Mammary epithelial cell (primary cell): ENCODE measurements around the gene SLC6A19.

Experiments
- CTCF ChIP-seq, 2 donors: IDR thresholded peaks in 1 of 2; conservative IDR thresholded peaks in 1 of 2; 2 replicates each; pipeline ENCODE4 v1.5.1; 2011 to 2012; ENCODE audit warnings: inconsistent platforms in 2 of 2, low read length in 2 of 2, mild to moderate bottlenecking in 2 of 2, control low read depth in 1 of 2, low read depth in 1 of 2; ENCODE audit not compliant: insufficient read depth in 1 of 2; ENCODE audit errors: extremely low read depth in 1 of 2
- EZH2 ChIP-seq: IDR thresholded peaks from 2 replicates; pipeline ENCODE4 v1.6.1; 2012; ENCODE audit warnings: low read length, inconsistent platforms, borderline replicate concordance

- TF ChIP-seq EZH2 = no peak
- TF ChIP-seq CTCF (conservative IDR thresholded peaks at IDR 0.05 in 1 of 2, IDR thresholded peaks at IDR 0.05 in 1 of 2; ENCODE audit: extremely low read depth in 1 of 2, insufficient read depth in 1 of 2, low read depth in 1 of 2, low read length in 2 of 2) = no peak
These were observed 28.6 kb upstream of the SLC6A19 start for GRCh38 chr5:1172670-1173404.
